MV-4-11 (cell line): ENCODE data around the gene TRPM4.
"Not testable (repeated sequence)": the region's sequence is repeated elsewhere in the genome, so short reads cannot be mapped to it uniquely, and the experiment has no call there.

ENCODE experiments used
- DNase-seq: peaks from one replicate; lab custom pipeline; 2025; lab: John Stamatoyannopoulos, UW

Gene TRPM4

DNA sequence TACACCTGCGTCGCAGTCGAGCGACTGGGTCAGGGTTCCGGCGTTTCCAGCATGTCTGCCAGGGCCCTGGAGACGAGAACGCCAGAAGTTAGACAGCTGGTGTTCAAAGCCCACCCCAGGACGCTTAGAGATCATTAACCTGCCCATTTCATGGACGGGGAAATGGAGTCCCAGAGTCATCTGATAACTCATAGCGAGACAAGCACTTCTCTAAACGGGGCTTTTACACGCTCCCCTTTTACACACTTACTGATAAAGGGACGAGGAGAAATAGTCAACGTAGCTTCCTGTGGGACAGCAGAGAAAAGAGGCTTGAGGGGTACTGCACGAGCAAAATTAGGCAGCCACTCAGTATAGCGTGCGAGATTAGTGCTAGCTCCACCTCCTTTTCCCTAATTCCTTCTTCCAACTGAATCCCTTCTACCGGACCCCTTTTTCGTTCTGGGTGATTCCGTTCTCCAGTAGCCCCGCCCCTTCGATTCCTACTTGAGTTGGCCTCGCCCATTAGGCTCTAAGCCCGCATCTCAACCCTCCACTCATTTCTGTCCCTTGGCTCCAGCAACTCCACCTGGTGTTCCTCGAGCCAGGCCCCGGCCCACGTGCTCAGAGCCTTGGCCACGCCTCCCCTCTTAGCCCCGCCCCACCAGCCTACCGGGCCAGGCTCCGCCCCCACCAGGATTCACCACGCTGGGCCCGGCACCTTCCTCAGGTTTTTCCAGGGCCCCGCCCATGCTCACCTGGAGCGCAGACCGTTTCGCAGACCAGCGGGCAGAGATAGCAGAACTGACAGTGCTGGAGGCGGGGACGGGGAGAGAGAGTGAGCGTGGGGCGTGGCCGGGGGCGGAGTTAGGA is 6.1 kb upstream of the TRPM4 start:
- peak; percentile 75 for DNase-seq

DNA sequence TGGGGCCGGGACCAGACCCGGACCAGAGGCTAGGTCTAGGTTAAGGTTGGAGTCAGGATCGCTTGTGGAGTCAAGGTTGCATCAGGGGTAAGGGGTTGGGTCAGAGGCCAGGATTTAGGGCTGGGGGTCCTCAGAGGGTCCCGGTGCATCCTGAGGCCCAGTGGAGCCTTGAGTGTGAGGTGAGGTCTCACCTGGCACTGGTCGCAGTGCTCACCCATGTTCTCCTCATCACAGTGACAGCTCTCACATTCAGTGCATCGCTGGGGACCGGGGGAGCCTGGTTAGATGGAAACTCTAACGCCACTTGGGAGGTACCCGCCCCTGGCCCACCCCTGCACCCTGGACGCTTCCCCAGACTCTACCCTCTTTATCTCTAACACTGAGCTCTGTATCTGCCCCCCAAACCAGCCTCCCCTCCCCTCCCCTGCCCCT is 5.5 kb upstream of the TRPM4 start:
- DNase-seq = no peak

DNA sequence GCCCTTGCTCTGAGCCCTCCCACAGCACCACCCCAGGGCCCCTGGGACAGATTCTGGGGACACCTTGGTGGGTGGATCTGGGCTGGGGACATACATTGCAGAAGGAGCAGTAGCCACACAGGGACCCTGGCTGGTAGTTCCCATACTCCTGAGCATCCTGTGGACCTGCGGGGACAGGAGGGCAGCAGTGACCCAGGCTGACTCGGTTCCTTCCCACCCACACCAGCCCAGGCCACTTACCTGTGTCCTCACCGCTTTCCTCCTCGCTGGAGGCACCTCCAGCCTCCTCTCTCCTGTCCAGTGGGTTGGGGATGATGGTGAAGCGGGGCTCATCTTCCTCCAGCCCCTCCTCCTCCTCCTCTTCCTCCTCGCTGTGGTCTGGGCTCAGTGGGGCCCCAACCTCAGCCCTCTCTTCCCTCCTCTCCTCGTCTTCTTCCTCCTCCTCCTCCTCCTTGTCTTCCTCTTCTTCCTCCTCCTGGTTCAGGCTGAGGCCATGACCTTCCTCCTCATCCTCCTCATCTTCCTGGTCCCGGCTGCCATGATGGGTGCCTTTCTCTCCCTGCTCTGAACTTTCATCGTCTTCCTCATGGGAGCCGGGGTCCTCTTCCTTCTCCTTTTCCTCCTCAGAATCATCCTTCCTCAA is 4.3 kb upstream of the TRPM4 start:
- peak; percentile 20 for DNase-seq

DNA sequence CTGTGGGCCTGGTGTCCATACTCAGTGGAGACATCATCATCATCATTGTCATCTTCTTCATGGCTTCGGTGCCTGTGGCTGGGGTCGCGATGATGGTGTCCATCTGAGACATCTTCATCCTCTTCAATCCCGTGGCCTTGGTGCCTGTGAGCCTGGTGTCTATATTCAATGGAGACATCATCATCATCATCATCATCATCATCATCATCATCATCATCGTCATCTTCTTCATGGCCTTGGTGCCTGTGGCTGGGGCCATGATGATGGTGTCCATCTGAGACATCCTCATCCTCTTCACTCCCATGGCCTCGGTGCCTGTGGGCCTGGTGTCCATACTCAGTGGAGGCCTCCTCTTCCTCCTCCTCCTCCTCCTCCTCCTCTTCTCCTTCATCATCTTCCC is 3.3 kb upstream of the TRPM4 start:
- DNase-seq = no peak

DNA sequence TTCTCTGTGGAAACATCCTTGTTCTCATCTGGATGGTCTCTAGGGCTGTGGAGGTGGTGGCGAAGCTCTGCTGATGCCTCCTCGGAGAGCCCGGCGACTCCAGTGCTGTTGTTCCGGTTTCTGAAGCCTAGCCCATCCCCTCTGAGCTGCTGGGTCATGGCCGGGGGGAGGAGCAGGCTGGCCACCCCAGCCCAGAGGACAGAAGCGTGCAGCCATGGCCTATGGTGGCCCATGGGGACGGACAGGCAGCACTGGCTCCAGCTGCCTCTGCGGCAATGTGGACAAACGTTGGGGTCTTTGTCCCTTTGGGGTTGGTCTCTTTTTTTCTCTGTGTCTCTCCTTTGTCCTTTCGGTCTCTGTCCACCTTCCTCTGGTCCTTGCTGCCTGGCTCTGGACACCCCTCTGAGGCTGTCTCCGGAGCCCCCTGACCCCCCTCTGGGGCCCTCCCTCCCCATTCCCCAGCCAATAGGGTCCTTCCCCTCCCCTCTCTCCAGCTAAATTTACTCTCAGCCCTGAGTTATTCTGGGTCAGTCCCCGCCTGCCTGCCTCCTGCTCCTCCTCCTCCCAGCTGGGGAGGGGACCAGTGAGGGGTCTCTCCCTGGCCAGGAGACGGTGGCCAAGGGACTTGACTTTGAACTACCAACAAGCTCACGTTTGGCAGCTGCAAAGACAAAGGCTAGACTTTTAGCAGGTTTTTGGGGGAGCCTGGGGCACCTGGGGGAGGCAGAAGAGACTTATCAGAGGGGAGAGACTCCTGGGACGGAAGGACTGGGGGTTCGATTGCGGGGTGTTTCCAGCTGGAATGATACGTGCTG is 2.4 kb upstream of the TRPM4 start, which contains the start of gene HRC:
TSS of gene HRC (minus strand) at position 392 of the 815 bp plus-strand sequence. CDS start at position 233, 159 bp downstream.
- DNase-seq = peak; percentile 24

DNA sequence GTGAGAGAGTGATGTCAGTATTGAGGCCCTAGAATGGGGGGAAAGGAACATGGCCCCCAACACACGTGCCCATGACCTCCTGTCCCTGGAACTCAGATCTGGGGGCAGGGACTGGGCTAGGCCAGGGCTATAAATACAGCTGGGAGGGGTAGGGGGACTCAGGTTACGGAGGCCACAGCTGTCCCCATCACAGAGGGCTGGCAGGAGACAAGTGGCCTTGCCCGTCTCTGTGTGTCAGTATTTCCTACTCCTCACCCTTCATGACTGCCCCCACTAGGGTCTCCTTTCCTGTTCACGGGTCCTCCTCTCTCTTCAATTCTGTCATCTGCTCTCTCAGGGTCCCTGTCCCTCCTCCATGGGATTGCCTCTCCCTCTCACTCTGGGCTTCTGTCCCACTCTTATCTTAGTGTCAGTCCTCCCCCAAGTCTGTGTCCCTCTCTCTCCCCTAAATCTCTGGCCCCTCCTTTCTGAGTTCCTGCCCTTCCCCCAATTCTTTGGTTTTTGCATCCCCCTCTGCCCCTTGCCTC is 1.7 kb upstream of the TRPM4 start:
- no peak for DNase-seq

DNA sequence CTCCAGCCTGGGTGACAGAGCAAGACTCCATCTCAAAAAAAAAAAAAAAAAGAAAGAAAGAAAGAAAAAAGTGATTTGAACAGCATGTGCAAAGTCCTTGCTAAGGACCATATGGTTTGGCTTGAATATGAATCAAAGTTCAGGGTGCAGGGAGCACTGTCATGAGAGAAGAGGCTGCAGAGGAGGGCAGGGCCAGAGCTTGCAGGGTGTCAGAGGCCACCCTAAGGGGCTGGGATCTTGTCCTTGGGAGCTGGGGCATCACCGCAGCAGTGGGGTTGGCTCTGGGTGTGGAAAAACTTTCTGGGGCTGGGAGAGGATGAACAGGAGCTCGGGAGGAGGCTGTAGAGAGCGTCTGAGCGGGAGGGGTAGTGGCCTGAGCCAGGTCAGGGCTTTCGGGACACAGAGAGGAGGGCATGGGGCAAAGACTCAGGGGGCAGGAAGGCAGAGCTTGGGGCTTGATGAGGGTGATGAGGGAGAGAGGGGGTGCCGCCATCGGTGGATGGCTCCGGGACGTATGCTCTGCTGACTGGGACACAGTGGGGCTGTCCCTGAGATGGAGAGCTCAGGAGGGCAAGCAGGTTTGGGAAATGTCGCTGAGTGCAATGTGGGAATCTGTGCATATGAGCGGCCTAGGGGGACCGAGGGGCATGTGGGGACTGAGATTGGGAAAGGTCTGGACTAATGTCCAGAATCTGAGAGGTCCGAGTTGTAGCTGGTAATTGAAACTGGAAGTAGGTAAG is 3.0 kb downstream of the TRPM4 start:
- no peak for DNase-seq

DNA sequence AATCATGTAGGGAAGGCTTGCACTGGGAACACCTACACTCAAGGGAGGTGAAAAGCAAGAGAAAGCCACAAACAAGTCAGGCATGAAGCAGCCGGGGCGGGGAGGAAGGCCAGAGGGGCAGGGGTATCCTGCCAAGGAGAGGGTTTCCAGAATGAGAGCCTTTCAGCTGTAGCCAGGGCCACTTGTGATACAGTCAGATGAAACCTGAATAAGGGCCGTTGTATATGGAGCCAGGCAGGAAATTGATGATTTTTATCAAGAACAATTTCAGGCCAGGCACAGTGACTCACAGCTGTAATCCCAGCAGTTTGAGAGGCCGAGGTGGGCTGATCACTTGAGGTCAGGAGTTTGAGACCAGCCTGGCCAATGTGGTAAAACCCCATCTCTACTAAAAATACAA is 4.4 kb downstream of the TRPM4 start:
- no peak for DNase-seq

DNA sequence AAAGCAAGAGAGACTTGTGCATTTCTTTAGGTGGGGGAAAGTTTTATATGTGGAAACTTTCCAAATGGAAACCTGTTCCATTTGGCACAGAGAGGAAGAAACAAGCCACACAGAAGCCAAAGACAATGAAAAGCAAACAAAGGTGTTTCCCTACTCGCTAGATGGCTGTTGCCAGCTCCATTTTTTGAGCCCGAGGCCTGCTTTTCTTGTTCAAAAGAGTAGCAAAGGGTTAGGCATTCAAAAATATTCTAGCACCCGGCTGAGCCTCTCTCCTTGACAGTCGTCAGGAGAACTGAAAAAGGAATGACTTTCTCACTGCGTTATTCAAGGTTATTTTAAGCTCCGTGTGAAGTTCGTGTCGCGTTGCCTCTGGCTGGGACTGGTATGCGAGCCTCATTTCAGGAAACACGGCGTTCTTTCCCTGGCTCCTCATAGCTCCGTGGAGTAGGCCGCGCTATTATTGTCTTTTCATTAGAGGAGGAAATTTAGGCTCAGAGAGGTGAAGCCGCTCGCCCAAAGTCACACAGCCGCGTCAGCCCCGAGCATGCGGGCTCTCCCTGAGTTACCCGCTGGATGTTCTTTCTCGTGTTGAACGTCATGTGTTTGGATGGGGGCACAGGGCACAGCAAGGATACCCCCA is 7.6 kb downstream of the TRPM4 start:
- DNase-seq = no peak

DNA sequence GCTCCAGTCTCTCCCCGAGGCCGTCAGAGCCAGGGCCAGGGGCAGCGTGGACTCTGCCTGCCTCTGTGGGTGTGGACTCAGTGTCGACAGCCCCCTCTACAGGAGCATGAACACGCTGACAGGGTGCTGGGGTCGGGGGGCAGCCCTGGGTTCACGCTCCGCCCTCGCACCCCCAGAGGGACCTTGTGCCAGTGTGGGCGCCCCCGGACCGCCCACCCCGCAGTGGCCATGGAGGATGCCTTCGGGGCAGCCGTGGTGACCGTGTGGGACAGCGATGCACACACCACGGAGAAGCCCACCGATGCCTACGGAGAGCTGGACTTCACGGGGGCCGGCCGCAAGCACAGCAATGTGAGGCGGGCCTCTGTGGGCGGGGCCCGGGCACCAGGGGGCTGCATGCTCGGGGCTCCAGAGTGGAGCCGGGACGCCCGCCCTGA is 8.3 kb downstream of the TRPM4 start:
- no peak for DNase-seq

DNA sequence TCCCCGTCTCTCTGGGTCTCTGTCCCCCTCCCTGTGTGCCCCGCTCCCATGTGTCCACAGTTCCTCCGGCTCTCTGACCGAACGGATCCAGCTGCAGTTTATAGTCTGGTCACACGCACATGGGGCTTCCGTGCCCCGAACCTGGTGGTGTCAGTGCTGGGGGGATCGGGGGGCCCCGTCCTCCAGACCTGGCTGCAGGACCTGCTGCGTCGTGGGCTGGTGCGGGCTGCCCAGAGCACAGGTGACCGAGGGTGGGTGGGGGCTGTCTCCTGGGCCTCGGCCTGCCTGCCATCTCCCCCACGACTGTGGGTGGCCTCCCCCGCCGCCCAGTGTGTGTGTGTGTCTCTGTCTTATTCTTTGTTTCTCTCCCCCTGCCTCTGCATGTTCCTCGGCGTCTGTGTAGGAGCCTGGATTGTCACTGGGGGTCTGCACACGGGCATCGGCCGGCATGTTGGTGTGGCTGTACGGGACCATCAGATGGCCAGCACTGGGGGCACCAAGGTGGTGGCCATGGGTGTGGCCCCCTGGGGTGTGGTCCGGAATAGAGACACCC is 10.3 kb downstream of the TRPM4 start:
- DNase-seq = no peak

DNA sequence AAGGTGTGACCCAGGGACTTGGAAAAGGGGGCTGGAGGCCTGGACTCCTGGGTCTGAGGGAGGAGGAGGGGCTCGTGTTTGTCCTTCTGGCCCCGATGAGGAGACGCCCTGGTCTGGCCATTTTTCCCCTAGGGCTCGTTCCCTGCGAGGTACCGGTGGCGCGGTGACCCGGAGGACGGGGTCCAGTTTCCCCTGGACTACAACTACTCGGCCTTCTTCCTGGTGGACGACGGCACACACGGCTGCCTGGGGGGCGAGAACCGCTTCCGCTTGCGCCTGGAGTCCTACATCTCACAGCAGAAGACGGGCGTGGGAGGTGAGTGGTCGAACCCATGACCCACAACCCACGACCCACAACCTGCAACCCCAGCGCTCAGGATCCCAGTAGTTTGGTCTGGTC is 10.8 kb downstream of the TRPM4 start:
- DNase-seq = no peak

DNA sequence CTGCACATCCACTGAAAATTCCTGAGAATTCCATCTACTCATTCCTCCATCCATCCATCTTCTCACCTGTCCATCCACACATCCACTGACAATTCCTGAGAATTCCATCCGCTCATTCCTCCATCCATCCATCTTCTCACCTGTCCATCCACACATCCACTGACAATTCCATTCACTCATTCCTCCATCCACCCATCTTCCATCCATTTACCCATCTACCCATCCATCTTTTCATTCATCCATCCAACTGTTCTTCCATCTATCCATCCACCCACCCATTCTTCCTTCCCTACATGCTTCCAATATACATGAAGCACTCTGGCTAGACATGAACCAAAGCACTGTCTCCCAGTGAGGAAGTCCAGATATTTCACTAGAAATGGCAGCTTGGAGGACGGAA is 15.6 kb downstream of the TRPM4 start:
- DNase-seq = no peak

DNA sequence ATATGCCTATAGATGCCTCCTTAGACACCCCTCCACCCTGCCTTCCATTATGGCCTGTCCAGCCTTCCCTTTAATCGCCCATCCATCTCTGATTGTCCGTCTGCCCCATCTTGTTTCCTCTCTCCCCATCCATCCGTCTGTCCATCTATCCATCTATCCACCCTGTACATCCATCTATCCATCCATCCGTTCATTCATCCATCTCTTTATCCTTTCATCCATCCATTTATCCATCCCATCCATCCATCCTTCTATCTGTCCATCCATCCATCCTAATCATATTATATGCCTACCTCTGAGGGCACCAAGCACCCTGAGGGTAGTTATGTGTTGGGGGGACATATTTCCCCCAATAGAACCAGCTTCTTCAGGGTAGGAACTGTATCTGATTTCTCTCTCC is 23.1 kb downstream of the TRPM4 start:
- no peak for DNase-seq

DNA sequence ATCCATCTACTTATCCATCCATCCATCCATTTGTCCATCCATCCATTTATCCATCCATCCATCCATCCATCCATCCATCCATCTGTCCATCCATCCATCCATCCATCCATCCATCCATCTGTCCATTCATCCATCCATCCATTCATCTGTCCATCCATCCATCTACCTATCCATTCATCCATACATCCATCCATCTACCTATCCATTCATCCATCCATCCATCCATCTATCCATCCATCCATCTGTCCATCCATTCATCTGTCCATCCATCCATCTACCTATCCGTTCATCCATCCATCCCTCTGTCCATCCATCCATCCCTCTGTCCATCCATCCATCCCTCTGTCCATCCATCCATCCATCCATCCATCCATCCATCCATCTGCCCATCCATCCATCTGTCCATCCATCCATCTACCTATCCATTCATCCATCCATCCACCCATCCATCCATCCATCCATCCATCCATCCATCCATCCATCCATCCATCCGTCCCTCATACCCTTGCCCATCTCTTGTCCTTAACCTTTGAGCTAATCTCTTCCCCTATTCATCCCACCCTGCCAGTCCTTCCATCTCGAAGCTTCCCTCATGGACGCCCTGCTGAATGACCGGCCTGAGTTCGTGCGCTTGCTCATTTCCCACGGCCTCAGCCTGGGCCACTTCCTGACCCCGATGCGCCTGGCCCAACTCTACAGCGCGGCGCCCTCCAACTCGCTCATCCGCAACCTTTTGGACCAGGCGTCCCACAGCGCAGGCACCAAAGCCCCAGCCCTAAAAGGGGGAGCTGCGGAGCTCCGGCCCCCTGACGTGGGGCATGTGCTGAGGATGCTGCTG is 24.6 kb downstream of the TRPM4 start:
- DNase-seq = not testable (repeated sequence)

DNA sequence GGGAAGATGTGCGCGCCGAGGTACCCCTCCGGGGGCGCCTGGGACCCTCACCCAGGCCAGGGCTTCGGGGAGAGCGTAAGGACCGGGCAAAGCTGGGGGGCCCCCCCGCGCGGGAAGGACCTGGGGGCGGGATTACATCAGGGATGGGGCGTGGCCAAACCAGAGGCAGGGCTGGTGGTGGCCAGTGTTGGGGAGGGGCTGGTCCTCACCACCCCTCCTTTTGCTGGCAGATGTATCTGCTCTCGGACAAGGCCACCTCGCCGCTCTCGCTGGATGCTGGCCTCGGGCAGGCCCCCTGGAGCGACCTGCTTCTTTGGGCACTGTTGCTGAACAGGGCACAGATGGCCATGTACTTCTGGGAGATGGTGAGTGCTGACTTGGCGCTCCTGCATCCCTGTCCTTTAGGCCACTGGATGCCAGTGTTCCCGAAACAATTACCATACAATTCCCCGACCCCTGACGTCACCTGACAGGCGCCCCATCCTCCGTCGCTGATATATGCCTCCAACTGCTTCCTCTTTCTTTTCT is 25.3 kb downstream of the TRPM4 start:
- no peak for DNase-seq

DNA sequence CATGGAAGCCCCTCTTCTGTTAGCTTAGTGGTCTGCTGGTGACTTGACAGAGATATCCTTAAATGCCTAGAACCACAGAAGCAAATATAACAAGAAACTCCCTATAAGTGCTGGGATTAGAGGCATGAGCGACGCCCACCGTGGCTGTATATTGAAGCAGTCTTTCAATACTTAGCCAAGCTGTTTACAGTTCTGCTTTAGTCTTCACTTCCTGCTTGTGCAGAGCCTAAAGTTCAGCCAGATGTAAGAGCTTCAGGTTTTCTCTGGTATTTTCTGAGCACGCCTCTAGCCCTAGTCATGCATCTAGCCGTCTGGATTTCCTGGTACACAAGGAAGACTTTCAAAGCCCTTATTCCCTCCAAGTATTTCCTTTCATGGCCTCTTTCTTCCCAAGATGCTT is 28.5 kb downstream of the TRPM4 start:
- DNase-seq = peak; percentile 86

DNA sequence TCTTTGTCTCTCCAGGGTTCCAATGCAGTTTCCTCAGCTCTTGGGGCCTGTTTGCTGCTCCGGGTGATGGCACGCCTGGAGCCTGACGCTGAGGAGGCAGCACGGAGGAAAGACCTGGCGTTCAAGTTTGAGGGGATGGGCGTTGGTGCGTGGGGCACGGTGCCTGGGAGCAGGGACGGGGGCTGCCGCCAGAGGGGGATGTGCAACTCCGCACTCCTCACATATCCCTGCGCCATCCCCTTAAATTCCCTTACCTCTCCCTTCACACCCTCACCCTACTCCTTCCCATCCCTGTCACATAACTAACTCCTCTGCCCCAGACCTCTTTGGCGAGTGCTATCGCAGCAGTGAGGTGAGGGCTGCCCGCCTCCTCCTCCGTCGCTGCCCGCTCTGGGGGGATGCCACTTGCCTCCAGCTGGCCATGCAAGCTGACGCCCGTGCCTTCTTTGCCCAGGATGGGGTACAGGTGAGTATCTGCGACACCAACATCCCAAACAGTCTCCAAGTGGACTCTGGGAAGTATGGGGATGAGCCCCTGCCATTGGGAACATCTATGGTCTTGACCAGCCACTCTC is 31.1 kb downstream of the TRPM4 start:
- no peak for DNase-seq

DNA sequence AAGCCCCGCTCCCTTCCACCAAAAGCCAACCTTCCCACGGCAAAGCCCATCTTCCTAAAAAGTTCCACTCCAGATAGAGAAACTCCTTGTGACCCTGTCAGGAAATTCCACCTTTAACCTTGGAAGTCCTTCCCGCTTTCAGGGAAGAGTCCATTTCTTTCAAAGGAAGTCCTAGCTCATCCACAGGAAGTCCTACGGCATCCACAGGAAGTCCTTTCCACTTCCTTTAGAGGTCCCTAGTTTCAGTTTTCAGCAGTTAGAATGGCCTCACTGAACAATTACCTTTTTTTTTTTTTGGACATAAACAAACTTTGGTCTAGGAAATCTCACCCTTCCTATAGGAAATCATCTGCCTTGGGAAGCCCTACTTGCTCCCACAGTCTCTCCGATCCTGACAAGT is 31.7 kb downstream of the TRPM4 start:
- no peak for DNase-seq
